HepG2 (cell line): ENCODE results near the gene POC1A.

ENCODE experiments used
- ATF5 ChIP-seq: sonication (generic); formaldehyde crosslinking; IDR thresholded peaks from 2 replicates; pipeline ENCODE4 v1.4.0; 2020; ENCODE audit warnings: mild to moderate bottlenecking, low read depth, missing genetic modification reagents
- JUN ChIP-seq: sonication (generic); formaldehyde crosslinking; IDR thresholded peaks from 2 replicates; pipeline ENCODE4 v1.4.0; 2020; ENCODE audit warnings: mild to moderate bottlenecking, missing genetic modification reagents
- KDM4B ChIP-seq: sonication (generic); formaldehyde crosslinking; IDR thresholded peaks from 2 replicates; pipeline ENCODE4 v1.4.0; 2020; ENCODE audit warnings: missing genetic modification reagents
- KDM6A ChIP-seq: IDR thresholded peaks from 2 replicates; pipeline ENCODE4 v1.6.1; 2016; ENCODE audit warnings: low read depth
- MXD1 ChIP-seq: sonication (generic); formaldehyde crosslinking; IDR thresholded peaks from 2 replicates; pipeline ENCODE4 v1.4.0; 2020; ENCODE audit warnings: mild to moderate bottlenecking, missing genetic modification reagents
- PAX8 ChIP-seq: sonication (generic); formaldehyde crosslinking; IDR thresholded peaks from 2 replicates; pipeline ENCODE4 v1.8.0; 2022; ENCODE audit warnings: mild to moderate bottlenecking, missing genetic modification reagents, borderline replicate concordance
- POLR2AphosphoS5 ChIP-seq: IDR thresholded peaks from 2 replicates; pipeline ENCODE4 v1.6.1; 2012; ENCODE audit warnings: low read depth, low read length
- RAD21 ChIP-seq: fragments of 450-650 bp; formaldehyde crosslinking; IDR thresholded peaks from 2 replicates; pipeline ENCODE4 v1.5.0; 2020; ENCODE audit warnings: mild to moderate bottlenecking
- TAF1 ChIP-seq: sonication (generic); formaldehyde crosslinking; IDR thresholded peaks from 2 replicates; pipeline ENCODE4 v1.4.0; 2020; ENCODE audit warnings: missing genetic modification reagents
- TARDBP ChIP-seq: sonication (generic); formaldehyde crosslinking; IDR thresholded peaks from 2 replicates; pipeline ENCODE4 v1.8.0; 2022; ENCODE audit warnings: mild to moderate bottlenecking, missing genetic modification reagents
- ZFX ChIP-seq: sonication (generic); formaldehyde crosslinking; IDR thresholded peaks from 2 replicates; pipeline ENCODE4 v1.4.0; 2020; ENCODE audit warnings: mild to moderate bottlenecking, low read depth, missing genetic modification reagents, moderate library complexity

GRCh38 chr3:52054661-52055511 lies 99.3 kb downstream of the POC1A start:
- no peak for TF ChIP-seq TARDBP (CRISPR knock-in tag)
- TF ChIP-seq POLR2AphosphoS5 = no peak
- no peak for TF ChIP-seq ZFX (CRISPR knock-in tag)
- no peak for TF ChIP-seq TAF1 (CRISPR knock-in tag)
- TF ChIP-seq MXD1 (CRISPR knock-in tag) = no peak
- TF ChIP-seq PAX8 (CRISPR knock-in tag) = no peak
- TF ChIP-seq RAD21 = no peak
- no peak for TF ChIP-seq JUN (CRISPR knock-in tag)
- TF ChIP-seq KDM4B (CRISPR knock-in tag) = no peak
- no peak for TF ChIP-seq ATF5 (CRISPR knock-in tag)
- TF ChIP-seq KDM6A (CRISPR knock-in tag) = no peak
